GM15510 (cell line): ENCODE data around the gene MYO3B.

Experiments
- POLR2A ChIP-seq: IDR thresholded peaks from 3 replicates; pipeline ENCODE4 v1.6.1; 2011; ENCODE audit warnings: borderline replicate concordance; ENCODE audit not compliant: insufficient read length; ENCODE audit errors: extremely low read depth

Gene MYO3B

GRCh38 chr2:170253721-170254230 lies 75.8 kb downstream of the MYO3B start:
- no peak for TF ChIP-seq POLR2A

- no peak for TF ChIP-seq POLR2A
Measured at GRCh38 chr2:170254293-170254732, 76.4 kb downstream of the MYO3B start.

- TF ChIP-seq POLR2A, result no peak
Measured at GRCh38 chr2:170255137-170255536, 77.2 kb downstream of the MYO3B start.

GRCh38 chr2:170255971-170256370 lies 78.0 kb downstream of the MYO3B start:
- TF ChIP-seq POLR2A, result no peak

- TF ChIP-seq POLR2A, result no peak
Measured at GRCh38 chr2:170258382-170258781, 80.4 kb downstream of the MYO3B start.

GRCh38 chr2:170260188-170260587 lies 82.2 kb downstream of the MYO3B start:
- no peak for TF ChIP-seq POLR2A

GRCh38 chr2:170261566-170261965 lies 83.6 kb downstream of the MYO3B start:
- no peak for TF ChIP-seq POLR2A

GRCh38 chr2:170262343-170262742 lies 84.4 kb downstream of the MYO3B start:
- TF ChIP-seq POLR2A, result no peak

GRCh38 chr2:170262806-170263205 lies 84.9 kb downstream of the MYO3B start:
- TF ChIP-seq POLR2A, result no peak

- TF ChIP-seq POLR2A, result no peak
Measured at GRCh38 chr2:170264522-170264860, 86.5 kb downstream of the MYO3B start.

GRCh38 chr2:170264865-170265264 lies 86.9 kb downstream of the MYO3B start:
- no peak for TF ChIP-seq POLR2A

GRCh38 chr2:170265321-170265720 lies 87.4 kb downstream of the MYO3B start:
- no peak for TF ChIP-seq POLR2A

- TF ChIP-seq POLR2A, result no peak
Measured at GRCh38 chr2:170266358-170266757, 88.4 kb downstream of the MYO3B start.

- no peak for TF ChIP-seq POLR2A
Measured at GRCh38 chr2:170267071-170267470, 89.1 kb downstream of the MYO3B start.

GRCh38 chr2:170270278-170270864 lies 92.4 kb downstream of the MYO3B start:
- no peak for TF ChIP-seq POLR2A

GRCh38 chr2:170271340-170271739 lies 93.4 kb downstream of the MYO3B start:
- TF ChIP-seq POLR2A, result no peak

GRCh38 chr2:170276056-170276455 lies 98.1 kb downstream of the MYO3B start:
- TF ChIP-seq POLR2A, result no peak
